Stimulated activated CD8-positive, alpha-beta memory T cell treated with anti-CD3 and anti-CD28 coated beads, Interleukin-4, amount 100 ng/mL, for 24 hours (primary cell): ENCODE data around the gene ARMH3.
"Not testable (repeated sequence)": the region's sequence is repeated elsewhere in the genome, so short reads cannot be mapped to it uniquely, and the experiment has no call there.

Experiments
- DNase-seq: peaks from one replicate; pipeline ENCODE4 v3.0.0-alpha.2; 2020; ENCODE audit warnings: low read depth

ARMH3 gene

DNA sequence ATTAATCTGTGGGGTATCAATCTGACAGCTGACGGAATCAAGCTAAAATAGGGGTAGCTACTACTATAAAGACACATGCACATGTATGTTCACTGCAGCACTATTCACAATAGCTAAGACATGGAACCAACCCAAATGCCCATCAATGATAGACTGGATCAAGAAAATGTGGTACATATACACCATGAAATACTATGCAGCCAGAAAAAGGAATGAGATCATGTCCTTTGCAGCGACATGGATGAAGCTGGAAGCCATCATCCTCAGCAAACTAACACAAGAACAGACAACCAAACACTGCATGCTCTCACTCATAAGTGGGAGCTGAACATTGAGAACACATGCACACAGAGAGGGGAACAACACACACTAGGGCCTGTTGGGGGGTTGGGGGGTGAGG is 75.3 kb downstream of the ARMH3 start:
- DNase-seq = not testable (repeated sequence)

DNA sequence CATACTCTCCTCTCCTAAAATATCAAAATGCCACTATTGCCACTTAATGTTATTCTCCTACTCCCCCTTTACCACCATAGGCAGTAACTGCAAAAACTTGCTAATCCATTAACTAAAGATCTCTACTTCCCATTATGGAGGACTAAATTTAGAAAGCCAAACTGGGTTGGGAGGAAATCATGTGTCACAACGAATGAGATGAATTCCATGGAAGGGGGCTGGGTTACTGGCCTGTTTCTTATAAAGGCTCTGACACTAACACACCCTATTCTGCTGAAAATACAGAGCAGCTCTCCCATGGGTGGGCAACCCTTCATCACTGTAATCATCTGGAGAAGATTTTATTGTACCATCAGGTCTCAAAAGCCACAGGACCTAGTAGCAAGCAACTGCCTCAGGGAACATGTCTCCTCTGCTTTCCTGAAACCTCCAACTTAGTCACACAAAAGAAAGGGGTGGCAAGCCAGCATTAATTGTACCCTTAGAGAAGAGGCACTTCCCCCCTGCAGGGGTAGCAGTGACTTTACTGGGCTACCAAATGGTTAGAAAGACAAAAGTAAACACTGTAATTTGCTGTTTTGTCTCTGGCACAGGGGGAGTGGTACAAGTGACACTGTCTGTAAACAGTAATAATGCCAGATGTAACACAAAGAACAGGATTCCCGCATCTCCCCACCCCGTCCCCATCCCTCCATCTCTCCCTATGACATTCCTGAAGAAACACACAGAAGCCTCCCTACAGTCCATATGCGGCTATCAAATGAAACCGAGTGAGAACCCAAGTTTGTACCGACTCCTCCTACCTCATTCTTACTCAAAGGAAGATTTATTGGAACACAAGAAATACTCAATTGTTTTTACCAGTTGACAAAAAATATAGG is 81.6 kb downstream of the ARMH3 start:
- no peak for DNase-seq

DNA sequence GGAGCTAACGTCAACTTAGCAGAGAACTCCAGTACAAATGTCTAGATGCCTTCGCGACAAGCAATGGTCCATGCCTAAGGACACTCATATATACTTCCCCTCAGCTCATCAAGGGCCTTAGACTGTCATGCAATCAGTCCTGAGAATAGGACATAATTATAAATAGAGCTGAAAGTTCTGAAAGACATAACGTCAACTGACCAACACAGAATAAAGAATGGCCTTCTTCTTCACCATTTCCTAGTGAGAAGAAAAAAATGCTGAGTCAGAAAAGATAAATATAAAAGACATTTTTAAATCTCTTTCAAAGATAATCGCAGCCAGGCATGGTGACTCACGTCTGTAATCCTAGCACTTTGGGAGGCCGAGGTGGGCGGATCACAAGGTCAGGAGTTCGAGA is 83.2 kb downstream of the ARMH3 start:
- DNase-seq = no peak

DNA sequence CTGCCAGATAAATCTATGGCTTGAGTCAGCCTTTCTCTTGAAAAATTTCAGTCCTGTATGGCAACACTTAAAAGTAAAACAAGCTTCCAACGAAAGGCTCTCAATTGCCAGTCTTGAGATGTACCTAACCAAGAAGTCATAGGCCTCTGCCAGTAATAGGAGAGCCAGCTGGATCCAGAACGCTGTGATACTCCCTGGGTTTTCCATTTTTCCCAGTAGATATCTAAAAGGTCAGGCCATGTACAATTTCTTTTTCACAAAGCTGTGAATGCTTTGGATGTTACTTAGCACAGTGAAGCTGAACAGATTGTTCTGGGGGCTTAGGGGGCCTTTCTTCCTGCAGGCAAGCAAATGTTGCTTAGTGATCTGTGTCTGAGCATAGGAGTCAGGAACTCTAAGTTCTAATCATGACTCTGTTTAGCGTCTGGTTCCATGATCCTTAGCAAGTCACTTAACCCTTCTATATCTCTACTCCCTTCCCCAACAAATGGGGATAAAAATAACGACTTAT is 86.5 kb downstream of the ARMH3 start:
- no peak for DNase-seq

DNA sequence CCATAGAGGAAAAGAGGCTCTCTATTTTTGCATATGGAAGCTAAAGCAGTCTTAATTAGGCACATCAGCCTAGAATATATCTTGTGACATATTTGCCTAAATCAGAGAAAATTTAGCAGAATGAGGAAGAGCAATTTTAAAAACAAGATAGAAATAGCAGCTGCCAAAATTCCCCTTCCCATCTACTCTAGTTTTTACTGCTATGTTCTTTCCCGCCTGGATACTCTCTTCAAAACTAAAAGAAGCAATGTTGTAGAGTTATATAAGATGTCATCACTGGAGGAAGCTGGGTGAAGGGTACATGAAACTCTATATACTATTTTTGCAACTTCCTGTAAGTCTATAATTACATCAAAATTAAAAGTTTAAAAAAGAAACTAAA is 87.0 kb downstream of the ARMH3 start:
- DNase-seq = no peak

DNA sequence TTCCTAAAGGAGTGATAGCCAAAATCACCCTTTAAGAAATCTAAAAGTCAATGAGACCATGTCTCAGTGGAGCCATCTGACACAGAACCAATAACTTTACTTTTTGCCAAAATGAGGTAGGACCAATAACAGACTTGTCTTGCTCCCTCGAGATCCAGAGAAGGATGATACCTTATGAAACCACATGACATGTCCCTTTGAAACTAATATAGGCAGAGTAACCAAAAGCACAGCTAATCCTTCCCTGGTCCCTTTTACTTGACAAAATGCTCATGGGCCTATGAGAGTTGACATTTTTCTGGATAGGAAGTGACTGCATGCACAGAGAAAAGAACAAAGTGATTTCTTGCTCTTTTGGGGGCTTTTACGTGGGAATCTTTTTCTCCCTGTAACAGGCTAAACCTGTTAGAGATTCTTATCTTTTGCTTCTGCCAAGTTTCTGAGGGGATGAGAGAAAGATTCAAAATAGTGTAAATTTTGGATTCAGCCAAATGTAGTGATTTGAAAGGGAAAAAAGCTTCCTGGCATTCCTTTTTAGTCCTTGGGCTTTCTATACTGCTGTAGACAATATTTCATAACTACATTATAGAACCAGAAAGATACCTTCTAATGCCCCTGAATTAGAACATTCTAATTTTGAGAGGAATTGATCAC is 87.6 kb downstream of the ARMH3 start:
- no peak for DNase-seq

DNA sequence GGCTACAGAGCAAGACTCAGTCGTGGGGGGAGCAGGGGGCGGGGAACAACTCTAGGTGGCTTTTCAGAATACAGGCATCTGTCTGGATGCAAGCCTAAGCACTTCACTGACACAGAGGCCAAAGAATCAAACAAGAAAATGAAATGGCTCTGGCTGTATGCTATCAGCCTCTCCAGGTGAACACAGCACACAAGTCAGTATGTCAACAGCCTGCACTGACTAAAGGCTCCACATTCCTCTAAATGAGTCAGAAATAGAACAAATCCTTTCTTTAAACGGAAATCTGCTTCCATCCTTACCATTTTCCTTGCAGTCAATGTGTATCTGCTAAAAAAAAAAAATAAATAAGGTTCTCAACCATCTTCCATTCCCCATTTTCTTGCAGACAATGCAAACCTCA is 88.3 kb downstream of the ARMH3 start:
- no peak for DNase-seq

DNA sequence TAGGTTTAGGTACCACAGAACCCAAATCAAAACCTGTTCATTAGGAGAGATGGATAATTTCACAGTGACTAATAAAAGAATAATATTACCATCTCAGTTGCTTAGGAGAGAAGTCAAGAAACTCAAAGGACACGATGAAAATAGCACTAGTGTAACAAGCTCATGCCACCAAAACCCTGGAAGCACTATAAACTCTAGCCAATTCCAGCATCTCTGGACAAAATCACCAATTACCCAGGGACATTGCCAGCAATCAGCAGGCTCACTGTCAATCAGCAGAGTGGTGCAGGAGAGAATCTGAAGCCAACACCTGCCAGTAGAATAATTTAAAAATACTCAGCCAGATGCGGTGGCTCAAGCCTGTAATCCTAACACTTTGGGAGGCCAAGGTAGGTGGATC is 88.9 kb downstream of the ARMH3 start:
- no peak for DNase-seq

DNA sequence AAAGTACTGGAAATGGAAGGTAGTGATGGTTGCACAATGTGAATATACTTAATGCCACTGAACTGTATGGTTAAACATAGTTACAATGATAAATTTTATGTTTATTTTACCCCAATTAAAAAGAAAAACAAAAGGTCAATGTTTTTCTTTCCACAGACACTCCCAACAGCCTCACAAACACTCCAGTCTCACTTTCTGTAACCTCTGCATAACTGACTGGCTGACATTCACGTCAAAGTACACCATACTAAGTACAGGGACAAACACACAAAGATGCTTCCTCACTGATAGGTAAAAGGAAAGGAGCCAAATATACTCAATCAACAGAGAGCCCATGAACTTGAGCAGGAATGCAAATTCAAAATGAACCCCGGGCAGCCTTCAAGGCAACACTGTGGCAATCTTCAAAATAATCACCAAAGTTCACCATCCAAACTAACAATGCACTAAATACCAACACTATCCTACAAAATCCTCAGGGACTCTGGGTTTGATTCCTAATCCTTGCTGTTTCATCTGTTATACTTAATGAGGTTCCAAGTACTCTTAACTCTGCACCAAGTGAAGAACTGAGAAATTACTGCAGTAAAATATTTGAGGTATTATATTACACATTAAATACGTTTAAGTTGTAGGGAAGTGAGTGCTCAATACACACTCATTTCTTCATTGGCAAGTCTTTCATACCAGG is 90.8 kb downstream of the ARMH3 start:
- DNase-seq = no peak

DNA sequence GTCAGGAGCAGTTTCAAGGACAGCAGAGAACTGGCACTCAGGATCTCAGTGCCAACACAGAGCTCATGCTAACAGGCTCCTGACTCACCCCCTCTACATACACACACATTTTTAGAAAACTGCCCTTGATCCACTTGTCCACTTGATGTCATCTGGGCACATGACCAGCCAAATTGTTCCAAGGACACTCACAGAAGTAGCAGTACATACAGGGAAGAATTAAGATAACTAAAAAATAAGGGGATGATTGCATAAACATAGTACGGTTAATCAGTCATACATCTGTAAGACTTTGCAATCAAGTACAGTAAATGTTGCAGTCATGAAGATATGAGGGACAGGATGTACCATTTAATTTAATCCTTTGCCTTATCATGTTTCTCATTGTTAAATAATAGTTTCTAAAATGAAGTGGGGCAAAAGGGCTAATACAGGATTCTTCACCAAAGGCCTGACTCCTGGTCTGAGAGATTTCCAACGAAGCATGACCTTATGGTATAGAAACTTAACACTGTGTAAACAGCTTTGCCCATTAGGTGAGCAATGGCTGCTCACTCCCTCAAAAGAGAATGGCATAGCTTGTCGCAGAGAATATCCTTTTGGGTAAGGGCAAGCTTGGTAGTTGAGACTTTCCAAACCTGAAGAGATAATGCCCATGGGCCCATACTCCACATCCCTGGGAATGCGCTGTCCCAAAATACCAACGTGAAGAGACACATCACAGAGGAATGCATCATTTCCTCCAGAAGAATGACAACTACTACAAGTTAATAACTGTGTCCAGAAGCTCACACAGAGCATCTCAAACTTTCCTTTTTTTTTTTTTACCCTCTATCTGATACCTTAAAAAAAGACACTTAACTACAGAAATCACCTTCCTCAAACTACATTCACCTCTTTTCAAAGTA is 94.1 kb downstream of the ARMH3 start:
- DNase-seq = no peak

DNA sequence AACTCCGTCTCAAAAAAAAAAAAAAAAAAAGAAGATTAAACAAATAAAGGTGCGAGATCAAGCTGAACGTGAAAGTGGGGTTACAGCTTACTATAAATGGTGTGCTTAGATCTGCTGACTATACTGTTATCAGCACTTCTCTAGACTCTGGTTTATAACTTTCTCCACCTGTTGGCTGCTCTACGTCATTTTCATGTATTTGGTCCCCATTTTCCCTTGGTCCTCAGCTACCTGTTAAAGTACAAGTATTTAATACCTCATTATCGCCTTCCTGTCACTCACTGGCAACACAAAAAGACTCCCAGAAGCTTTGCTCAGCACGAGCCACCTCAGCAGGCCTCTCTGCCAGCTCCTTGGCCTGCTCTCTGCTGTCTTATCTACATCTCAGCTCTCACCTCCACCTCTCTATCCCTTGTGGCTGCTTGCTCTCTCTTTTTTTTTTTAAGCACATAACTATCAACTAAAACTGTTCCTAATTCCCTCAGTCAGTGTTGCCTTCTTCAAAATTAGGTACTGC is 95.0 kb downstream of the ARMH3 start:
- DNase-seq = no peak

DNA sequence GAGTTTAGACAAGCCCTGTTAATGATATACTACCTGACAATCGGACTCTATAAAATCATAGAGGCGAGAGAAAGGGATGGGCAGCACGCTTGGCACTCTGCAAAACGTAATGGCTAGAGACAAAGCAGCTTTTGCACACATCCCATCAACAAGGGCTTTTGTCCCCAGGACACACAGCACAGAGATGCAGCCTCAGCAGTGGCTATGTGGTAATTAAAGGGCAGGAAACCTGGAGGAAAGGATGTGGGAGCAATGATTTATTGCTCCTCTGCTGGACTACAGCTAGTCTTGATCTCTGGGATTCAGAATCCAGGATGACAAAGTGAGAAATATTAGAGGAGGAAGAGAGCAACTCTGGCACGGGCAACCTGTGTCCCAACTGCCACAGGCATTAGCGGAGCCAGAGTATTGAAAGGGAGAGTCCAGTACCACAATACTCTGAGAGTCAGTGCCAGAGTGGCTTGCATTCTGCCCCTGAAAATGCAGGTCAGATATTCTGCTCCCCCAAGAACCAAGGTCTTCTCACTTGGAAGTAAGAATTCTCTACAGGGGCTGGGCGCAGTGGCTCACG is 96.5 kb downstream of the ARMH3 start:
- DNase-seq = no peak

DNA sequence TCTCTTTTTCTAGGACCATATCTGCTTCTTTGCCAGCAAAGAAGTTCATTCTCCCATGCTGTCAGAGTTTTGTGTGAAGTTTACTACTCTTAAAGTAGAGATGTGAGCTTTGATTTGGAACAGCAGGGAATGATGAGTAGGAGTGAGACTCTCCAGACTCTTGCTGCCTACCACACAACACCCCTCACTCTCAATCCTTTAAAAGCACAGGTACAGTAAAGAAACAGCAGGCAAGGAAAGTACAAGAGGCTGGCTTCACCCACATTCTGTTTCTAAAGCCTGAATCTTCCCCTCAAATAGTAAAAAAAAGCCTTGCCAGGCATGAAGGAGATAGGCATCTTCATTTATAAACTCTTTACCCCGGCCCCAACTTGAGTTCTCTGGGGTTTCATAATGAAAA is 97.3 kb downstream of the ARMH3 start:
- DNase-seq = no peak

DNA sequence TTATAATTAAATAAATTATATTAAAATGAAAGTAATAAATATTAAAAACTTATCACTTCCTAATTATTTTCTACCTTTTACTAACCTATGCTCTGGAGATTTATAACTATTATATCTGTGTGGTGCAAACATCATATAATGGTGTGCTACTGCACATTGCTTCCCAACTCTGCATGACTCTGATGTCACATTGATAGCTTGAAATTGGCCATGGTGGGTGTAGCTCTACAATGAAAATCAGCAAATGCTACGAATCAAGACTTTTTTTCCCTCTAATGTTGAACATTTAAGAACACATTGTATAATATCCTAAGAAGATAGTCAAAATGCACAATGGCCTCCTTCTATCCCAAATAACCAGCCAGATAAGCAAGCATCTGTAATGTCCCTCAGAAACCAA is 99.1 kb downstream of the ARMH3 start:
- no peak for DNase-seq

DNA sequence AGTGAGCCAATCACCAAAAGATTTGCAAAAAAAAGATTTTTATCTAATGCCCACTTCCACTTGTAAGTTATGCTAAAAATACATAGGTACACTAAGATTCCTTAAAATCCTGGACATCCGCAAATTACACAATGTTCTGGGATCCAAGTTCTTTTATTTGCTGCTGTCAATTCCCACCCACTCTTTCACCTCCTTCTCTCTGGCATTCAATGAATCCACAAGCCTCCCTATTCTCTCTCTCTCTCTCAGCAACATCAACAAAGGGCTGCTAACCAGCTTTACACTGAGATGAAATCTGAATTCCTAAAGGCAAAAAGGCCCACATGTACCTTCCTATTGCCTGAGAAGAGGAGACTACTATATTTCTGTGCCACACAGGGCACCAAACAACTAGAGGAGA is 99.9 kb downstream of the ARMH3 start:
- DNase-seq = no peak

DNA sequence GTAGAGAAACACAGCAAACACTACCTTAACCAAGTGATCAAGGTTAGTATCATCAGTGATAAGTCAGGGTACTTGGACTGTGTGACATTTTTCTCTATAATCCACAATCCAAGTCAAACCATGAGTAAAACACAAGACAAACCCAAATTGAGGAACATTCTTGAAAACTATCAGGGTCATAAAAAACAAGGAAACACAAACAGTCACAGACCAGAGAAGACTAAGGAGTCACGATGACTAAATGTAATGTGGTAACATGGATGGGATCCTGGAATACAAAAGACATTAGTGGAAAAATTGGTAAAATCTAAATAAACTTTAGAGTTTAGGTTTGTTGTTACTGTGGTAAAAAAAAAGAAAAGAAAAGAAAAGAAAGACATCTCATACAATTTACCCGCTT is 103.8 kb downstream of the ARMH3 start:
- DNase-seq = no peak

DNA sequence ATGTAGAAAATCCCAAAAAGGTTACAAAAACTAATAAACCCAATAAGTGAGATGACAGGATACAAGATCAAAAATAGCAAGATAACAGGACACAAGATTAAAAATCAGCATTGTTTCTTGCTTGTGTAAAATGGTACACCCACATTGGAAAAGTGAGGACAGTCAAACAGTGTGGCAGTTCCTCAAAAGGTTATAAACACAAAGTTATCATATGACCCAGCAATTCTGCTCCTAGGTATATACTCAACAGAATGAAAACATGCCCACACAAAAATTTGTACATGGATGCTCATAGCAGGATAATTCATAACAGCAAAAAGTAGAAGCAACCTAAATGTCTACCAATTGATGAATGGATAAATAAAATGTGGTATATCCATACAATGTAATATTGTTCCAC is 105.8 kb downstream of the ARMH3 start:
- DNase-seq = no peak

DNA sequence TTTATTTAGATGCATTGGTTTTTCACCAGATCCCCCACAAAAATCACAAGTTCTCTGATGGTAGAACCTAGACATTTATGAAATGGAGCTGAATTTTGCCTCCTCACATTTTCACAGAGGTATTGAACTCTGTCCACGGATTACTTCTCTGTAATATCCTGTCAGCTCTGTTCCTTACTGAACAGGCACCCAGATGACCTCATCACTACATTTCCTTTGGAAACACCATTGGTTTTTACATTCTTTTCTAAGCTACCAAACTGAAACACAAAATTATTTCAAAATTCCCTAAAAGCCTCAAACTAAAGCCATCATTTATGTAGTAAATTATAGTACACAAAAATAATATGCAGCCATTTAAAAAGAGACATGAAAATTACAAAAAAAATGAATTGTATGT is 114.1 kb downstream of the ARMH3 start:
- no peak for DNase-seq

DNA sequence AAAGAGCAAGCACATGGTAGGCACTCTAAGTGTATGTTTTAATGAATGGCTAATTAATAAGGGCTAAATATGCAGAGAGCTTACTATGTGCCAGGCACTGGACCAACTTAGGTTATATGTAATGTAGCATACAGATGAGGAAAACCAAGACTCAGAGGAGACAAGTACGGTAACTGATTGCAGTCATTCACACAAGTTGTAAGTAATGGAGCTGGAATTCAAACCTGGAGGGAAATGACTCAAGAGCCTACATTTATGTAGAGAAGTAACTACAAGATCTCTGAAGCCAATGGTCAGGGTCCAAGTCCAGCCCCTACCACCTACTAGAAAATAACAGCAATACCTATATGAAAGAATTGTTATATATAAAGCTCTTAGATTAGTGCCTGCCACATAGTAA is 115.1 kb downstream of the ARMH3 start:
- DNase-seq = no peak

DNA sequence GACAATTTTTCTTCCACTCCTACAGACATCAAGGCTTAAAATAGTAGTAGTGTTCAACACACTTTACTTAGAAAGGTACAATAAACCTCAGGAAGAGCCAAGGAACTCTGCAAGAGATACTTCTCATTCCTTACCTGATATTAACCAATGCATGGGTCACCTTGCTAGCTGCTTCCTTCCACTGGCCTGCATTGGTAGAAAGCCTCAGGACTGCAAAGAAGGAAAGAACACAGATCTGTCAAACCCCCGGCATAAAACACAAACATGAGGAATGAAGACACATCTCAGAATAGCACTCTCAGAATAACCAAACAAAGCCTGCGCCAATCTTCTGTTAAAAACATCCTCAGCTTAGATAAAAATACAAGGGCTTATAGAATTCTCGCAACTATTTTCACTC is 116.2 kb downstream of the ARMH3 start:
- no peak for DNase-seq

DNA sequence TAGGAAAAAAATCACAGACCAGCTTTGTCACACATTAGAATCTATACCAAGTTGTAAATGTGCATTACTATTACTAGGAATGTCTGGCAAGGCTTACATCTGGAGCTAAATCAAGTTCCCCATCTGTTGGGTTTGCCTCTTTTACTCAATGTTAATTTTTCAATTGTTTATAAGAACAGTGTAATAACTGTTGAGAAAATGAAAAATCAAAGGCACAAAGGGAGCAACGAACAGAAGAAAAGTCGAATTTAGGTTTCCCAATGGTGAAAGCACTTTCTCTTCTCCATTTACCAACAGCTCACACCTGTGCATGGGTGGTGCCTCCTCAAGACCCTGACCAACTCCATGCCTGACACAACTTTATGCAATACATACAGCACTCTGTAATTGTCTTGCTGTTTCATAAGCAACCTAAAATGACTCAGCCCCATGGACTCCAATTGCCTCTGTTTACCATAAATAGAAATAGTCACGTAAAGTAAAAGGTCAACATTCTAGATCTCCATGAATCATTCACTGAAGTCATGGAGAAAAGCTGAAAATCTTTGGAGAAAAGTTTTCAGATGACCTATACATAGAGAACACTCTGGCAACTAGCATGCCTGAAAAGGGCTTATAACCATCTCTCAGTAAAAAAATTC is 116.8 kb downstream of the ARMH3 start:
- DNase-seq = no peak
